NB4 (cell line): ENCODE measurements around the gene TLN1.
A peak's percentile ranks its signal among the peaks of the same experiment; 100 is the strongest.

ENCODE experiments used
- CTCF ChIP-seq: IDR thresholded peaks from one replicate; pipeline ENCODE4 v1.5.1; 2012; ENCODE audit warnings: low read depth, low read length
- MAX ChIP-seq: IDR thresholded peaks from 2 replicates; pipeline ENCODE4 v1.6.1; 2011; ENCODE audit warnings: low read depth, low read length
- MYC ChIP-seq: IDR thresholded peaks from 2 replicates; pipeline ENCODE4 v1.6.1; 2011; ENCODE audit warnings: low read depth, low read length
- POLR2A ChIP-seq: IDR thresholded peaks from 2 replicates; pipeline ENCODE4 v1.6.1; 2011; ENCODE audit warnings: mild to moderate bottlenecking; ENCODE audit not compliant: insufficient read length; ENCODE audit errors: extremely low read depth

DNA sequence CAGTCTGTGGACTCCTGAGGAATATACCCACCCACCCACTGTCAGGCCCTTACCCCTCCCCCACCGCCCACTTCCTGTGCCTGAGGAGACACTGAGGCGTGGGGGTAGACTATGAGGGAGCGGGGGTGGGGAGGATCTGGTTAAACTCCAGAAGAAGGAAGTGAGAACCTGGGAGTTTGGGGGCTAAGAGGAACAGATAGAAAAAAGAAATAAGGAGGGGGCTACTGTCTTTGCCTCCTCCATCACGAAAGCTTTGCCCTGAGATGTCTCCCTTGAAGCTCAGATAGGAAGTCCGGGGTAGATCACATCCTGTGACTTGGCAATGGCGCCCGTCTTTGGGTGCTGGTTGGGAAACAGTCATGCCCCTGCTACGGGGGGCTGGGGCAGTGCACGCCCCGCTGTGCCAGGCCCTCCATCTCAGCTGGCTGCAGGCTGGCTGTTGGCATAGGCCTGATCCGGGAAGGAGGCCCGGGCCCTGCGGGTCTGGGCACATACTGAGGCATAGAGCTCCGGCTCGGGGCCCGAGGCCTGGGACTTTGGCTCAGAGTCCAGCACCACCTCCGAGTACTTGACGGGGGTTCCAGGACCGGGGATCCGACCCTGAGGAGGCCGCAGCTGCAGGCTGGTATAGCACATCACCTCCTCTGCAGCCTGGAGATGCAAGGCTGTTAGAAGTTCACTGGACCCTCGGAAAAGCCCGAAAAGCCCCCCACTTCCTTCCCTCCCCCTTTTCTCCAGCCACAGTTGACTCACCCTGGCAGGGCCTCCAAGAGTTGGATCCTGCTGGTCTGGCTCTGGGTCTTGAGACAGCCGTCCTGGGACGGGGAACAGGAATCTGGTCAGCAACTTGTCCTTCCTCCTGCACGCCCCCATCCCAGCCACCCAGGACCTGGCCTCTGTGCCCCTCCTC, 82.3 kb downstream of the TLN1 start:
- TF ChIP-seq POLR2A = no peak
- TF ChIP-seq CTCF = no peak
- 0 out of 2 replicates have a peak, but pooled peaks have one; percentile 15 for TF ChIP-seq MAX
- TF ChIP-seq MYC = no peak; the same call in 1 of the 2 replicates
